ENCODE measurements around the gene PLEKHH1. TPM values are rescaled to one million over a fixed set of nuclear protein-coding genes. Genes with fewer than 3 reads are reported as not detected.

PLEKHH1 gene
- total and polyA plus RNA-seq, 4 experiments from 2014 or later: 0.22 to 1.1 (median 0.41) TPM; not detected in 1

GRCh38 chr14:67505254-67505653, 27.8 kb upstream of the PLEKHH1 start:
- H3K36me3 ChIP-seq (ENCODE audit: insufficient read depth, low read length): no peaks in the 10 kb centered on the region
- POLR2A ChIA-PET (ENCODE audit: partially characterized antibody): interaction anchor here (1.0 kb wide), 1 partner anchor 12 kb away, joined by 3 read pairs; no protein-coding TSS in a partner anchor
- H3K36me3 Mint-ChIP-seq: peaks cover 0 to 4% of the 10 kb centered on the region in 2 donors
- H3K9me3 ChIP-seq (ENCODE audit: control insufficient read depth in 1 of 2, low read length in 2 of 2): no peaks in the 10 kb centered on the region
- no peaks in the 10 kb centered on the region for H3K27me3 Mint-ChIP-seq
- CTCF ChIA-PET (ENCODE audit: partially characterized antibody): interaction anchor here (1.3 to 1.5 kb wide), 2 partner anchors 9 to 78 kb away, joined by 3 to 4 read pairs; no protein-coding TSS in a partner anchor
- no peak overlapping the region for H3K4me3 ChIP-seq (ENCODE audit: low read length in 2 of 2)
- H3K27ac ChIP-seq (ENCODE audit: low read depth, low read length): no peak overlapping the region
- H3K27me3 ChIP-seq (ENCODE audit: insufficient read depth, low read length): no peaks in the 10 kb centered on the region
- peak overlapping the region in 2 of 7 donors; percentile 46 to 53 for H3K27ac Mint-ChIP-seq
- intact Hi-C loops (cut with micrococcal nuclease): no loop called here
- H3K4me1 Mint-ChIP-seq: peaks cover 0 to 5% (median 0%) of the 10 kb centered on the region in 4 donors
- H3K4me1 ChIP-seq (ENCODE audit: insufficient read depth, low read length): no peaks in the 10 kb centered on the region
- DNase-seq: no peak
- H3K9me3 Mint-ChIP-seq: no peaks in the 10 kb centered on the region
- no peak overlapping the region for H3K4me3 Mint-ChIP-seq

DNA sequence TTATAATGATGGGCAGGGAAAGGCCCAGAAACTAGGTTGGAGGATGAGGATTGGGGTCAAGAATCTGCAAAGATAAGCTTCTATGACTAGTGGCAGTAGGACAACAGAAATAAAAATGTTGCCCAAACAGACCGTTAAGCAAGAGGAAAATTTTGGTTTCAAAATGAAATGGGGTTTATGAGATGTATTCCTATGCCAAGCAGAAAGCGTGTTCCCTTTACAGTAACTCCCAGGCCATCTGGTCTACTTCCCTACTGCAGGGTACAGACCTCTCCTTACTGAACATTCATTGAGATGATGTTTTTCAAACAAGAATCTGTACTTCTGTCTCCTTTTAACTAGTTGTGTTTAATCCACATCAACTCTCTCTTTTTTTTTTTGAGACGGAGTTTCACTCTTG, 24.1 kb upstream of the PLEKHH1 start:
- Histone ChIP-seq H3K36me3 (ENCODE audit: insufficient read depth, low read length) (no peaks in the 10 kb centered on the region), H3K9me3 (ENCODE audit: control insufficient read depth in 1 of 2, low read length in 2 of 2) (no peaks in the 10 kb centered on the region), H3K4me3 (ENCODE audit: low read length in 2 of 2) (no peak overlapping the region), H3K27ac (ENCODE audit: low read depth, low read length) (no peak overlapping the region), H3K4me1 (ENCODE audit: insufficient read depth, low read length) (peaks cover 9% of the 10 kb centered on the region), H3K27me3 (ENCODE audit: insufficient read depth, low read length) (no peaks in the 10 kb centered on the region)
- H3K36me3 Mint-ChIP-seq: peaks cover 0 to 2% of the 10 kb centered on the region in 2 donors
- H3K4me3 Mint-ChIP-seq: no peak overlapping the region
- peaks cover 6 to 13% (median 11%) of the 10 kb centered on the region in 4 donors for H3K4me1 Mint-ChIP-seq
- no peak for DNase-seq
- H3K9me3 Mint-ChIP-seq: no peaks in the 10 kb centered on the region
- POLR2A ChIA-PET (ENCODE audit: partially characterized antibody): interaction anchor here (1.2 kb wide), 1 partner anchor 21 kb away, joined by 4 read pairs; no protein-coding TSS in a partner anchor
- no peaks in the 10 kb centered on the region for H3K27me3 Mint-ChIP-seq
- CTCF ChIA-PET (ENCODE audit: partially characterized antibody): interaction anchor here (1.1 to 2.6 kb wide), 2 partner anchors 18 to 82 kb away, joined by 4 to 18 read pairs; no protein-coding TSS in a partner anchor
- intact Hi-C loops (cut with micrococcal nuclease): no loop called here
- H3K27ac Mint-ChIP-seq: peak overlapping the region in 1 of 7 donors; percentile 12

DNA sequence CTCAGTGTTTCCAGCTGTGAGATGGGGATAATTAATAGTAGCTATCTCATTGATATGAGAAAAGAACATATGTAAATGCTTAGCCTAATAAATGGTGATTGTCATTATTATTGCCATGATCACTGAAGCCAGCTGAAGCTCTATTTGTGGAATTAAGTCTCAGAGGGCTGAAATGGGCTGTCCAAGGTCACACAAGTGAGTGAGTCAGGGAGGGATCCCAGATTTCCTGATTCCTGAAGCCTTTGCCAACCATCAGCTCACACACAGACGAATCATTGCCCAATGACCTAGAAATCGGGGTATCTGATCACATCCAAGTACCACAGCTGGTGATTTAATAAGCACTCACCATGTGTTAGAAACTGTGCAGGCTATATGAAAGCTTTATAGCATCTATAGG, 23.0 kb upstream of the PLEKHH1 start:
- CTCF ChIA-PET (ENCODE audit: partially characterized antibody): interaction anchor here (1.1 to 2.6 kb wide), 3 partner anchors 17 to 109 kb away, joined by 4 to 18 read pairs (median 4); partner anchors contain the start of gene ARG2
- no peak overlapping the region for H3K4me3 ChIP-seq (ENCODE audit: low read length in 2 of 2)
- no peak for DNase-seq
- H3K4me3 Mint-ChIP-seq: no peak overlapping the region
- H3K27ac Mint-ChIP-seq: peak overlapping the region in 2 of 7 donors; percentile 23 to 45
- H3K27me3 Mint-ChIP-seq: no peaks in the 10 kb centered on the region
- H3K9me3 Mint-ChIP-seq: no peaks in the 10 kb centered on the region
- no peaks in the 10 kb centered on the region for H3K36me3 ChIP-seq (ENCODE audit: insufficient read depth, low read length)
- POLR2A ChIA-PET (ENCODE audit: partially characterized antibody): interaction anchor here (0.6 to 1.8 kb wide), 2 partner anchors 22 to 1723 kb away, joined by 3 to 4 read pairs; partner anchors contain the start of gene TMEM229B
- no peak overlapping the region for H3K27ac ChIP-seq (ENCODE audit: low read depth, low read length)
- peaks cover 0 to 4% of the 10 kb centered on the region in 2 donors for H3K36me3 Mint-ChIP-seq
- H3K4me1 ChIP-seq (ENCODE audit: insufficient read depth, low read length): peaks cover 16% of the 10 kb centered on the region
- H3K27me3 ChIP-seq (ENCODE audit: insufficient read depth, low read length): no peaks in the 10 kb centered on the region
- intact Hi-C loops (cut with micrococcal nuclease): no loop called here
- no peaks in the 10 kb centered on the region for H3K9me3 ChIP-seq (ENCODE audit: control insufficient read depth in 1 of 2, low read length in 2 of 2)
- H3K4me1 Mint-ChIP-seq: peaks cover 9 to 21% (median 15%) of the 10 kb centered on the region in 4 donors

- intact Hi-C loops (cut with micrococcal nuclease): no loop called here
- H3K27ac ChIP-seq (ENCODE audit: low read depth, low read length): no peak overlapping the region
- H3K4me1 Mint-ChIP-seq: peaks cover 9 to 25% (median 18%) of the 10 kb centered on the region in 4 donors
- ChIA-PET POLR2A (ENCODE audit: partially characterized antibody) (interaction anchor here (1.8 kb wide), 1 partner anchor 23 kb away, joined by 4 read pairs; the partner anchor contains the start of gene TMEM229B), CTCF (ENCODE audit: partially characterized antibody) (interaction anchor here (1.2 to 2.6 kb wide), 2 partner anchors 17 to 108 kb away, joined by 4 to 18 read pairs; partner anchors contain the start of gene ARG2)
- H3K4me3 Mint-ChIP-seq: peak overlapping the region in 1 of 8 donors; percentile 25
- no peaks in the 10 kb centered on the region for H3K36me3 ChIP-seq (ENCODE audit: insufficient read depth, low read length)
- peak overlapping the region in 5 of 7 donors; percentile 23 to 43 (median 29) for H3K27ac Mint-ChIP-seq
- H3K27me3 Mint-ChIP-seq: no peaks in the 10 kb centered on the region
- H3K9me3 ChIP-seq (ENCODE audit: control insufficient read depth in 1 of 2, low read length in 2 of 2): no peaks in the 10 kb centered on the region
- no peaks in the 10 kb centered on the region for H3K9me3 Mint-ChIP-seq
- no peaks in the 10 kb centered on the region for H3K27me3 ChIP-seq (ENCODE audit: insufficient read depth, low read length)
- peaks cover 21% of the 10 kb centered on the region for H3K4me1 ChIP-seq (ENCODE audit: insufficient read depth, low read length)
- DNase-seq: no peak
- peaks cover 0 to 4% of the 10 kb centered on the region in 2 donors for H3K36me3 Mint-ChIP-seq
- no peak overlapping the region for H3K4me3 ChIP-seq (ENCODE audit: low read length in 2 of 2)
Observed at GRCh38 chr14:67510836-67511235, 22.3 kb upstream of the PLEKHH1 start.

DNA sequence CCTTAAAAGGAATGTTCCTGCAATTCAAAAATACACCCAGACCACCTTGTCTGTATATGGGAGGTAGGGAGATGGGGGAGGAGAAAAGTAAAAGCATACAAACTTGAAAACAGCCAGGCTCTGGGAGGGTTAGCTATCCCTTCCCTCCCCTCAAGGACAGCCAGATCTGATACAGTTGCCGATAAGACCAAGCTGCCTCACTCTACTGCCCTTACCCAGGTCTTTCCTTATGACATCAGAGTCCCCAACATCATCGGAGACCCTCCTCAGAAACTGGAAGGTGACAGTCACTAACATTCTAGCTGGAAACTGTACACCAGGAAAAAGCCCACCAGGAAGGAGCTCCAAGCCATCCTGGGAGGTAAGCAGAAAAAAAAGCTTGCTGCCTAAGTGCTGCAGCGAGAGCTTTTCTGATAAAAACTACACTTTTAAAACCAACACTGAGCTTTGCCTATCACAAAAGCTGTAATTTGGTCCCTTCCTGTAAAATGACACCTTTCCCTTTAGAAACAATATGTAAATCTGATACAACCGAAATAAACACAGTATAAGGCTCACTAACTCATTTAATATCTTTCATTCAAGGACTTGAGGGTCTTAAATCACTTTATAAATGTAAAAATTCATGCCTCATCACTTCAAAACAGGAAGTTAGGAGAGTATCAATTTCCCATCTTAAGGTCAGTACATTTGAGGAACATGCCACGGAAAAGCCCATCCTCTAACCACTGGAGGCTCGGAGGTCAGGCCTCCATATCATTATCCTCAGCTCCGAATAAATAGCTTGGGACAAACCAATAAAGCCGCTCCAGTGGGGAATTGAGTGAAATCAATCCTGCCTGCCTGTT, 20.4 kb upstream of the PLEKHH1 start:
- Histone ChIP-seq H3K4me1 (ENCODE audit: insufficient read depth, low read length) (peaks cover 25% of the 10 kb centered on the region), H3K4me3 (ENCODE audit: low read length in 2 of 2) (no peak overlapping the region), H3K36me3 (ENCODE audit: insufficient read depth, low read length) (no peaks in the 10 kb centered on the region), H3K9me3 (ENCODE audit: control insufficient read depth in 1 of 2, low read length in 2 of 2) (no peaks in the 10 kb centered on the region), H3K27me3 (ENCODE audit: insufficient read depth, low read length) (no peaks in the 10 kb centered on the region), H3K27ac (ENCODE audit: low read depth, low read length) (no peak overlapping the region)
- Mint-ChIP-seq H3K36me3 (peaks cover 0 to 4% of the 10 kb centered on the region in 2 donors), H3K4me3 (peak overlapping the region in 3 of 8 donors; percentile 3 to 47 (median 46)), H3K4me1 (peaks cover 13 to 36% (median 26%) of the 10 kb centered on the region in 4 donors), H3K27ac (peak overlapping the region; percentile 32 to 94 (median 86)), H3K27me3 (no peaks in the 10 kb centered on the region), H3K9me3 (no peaks in the 10 kb centered on the region)
- POLR2A ChIA-PET (ENCODE audit: partially characterized antibody): interaction anchor here (1.8 to 6.6 kb wide), 2 partner anchors 21 to 25 kb away, joined by 5 to 51 read pairs; partner anchors contain the start of genes PLEKHH1 and TMEM229B
- intact Hi-C loops (cut with micrococcal nuclease): no loop called here
- no peak for DNase-seq
- CTCF ChIA-PET (ENCODE audit: partially characterized antibody): interaction anchor here (1.2 to 2.8 kb wide), 7 partner anchors 10 to 87 kb away, joined by 4 to 12 read pairs (median 7); partner anchors contain the start of genes PIGH and TMEM229B

DNA sequence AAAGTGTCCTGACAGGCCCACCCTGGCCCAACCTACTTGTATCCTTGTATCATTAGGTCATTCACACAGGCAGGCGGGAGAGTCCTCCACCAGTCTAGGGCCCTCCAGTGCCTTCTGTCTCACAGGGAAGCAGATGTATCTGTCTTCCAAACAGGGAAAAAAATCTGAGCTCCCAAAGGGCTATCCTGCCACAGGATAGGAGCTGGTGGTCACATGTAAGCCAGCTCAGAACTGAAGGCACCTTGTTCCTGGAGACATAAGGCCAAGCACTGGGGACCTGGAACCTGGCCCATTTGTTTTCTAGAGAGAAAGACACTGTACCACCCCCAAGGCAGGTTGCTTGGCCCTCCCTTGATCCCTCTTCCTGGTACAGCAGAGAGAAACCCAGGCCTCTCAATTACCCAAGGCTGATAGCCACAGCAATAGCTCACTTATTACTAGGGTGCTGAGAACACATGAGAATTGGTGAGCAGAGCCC, 19.4 kb upstream of the PLEKHH1 start:
- Histone ChIP-seq H3K36me3 (ENCODE audit: insufficient read depth, low read length) (no peaks in the 10 kb centered on the region), H3K4me1 (ENCODE audit: insufficient read depth, low read length) (peaks cover 25% of the 10 kb centered on the region), H3K27ac (ENCODE audit: low read depth, low read length) (peak overlapping the region; percentile 68), H3K9me3 (ENCODE audit: control insufficient read depth in 1 of 2, low read length in 2 of 2) (no peaks in the 10 kb centered on the region), H3K27me3 (ENCODE audit: insufficient read depth, low read length) (no peaks in the 10 kb centered on the region), H3K4me3 (ENCODE audit: low read length in 2 of 2) (peak overlapping the region in 1 of 2 donors; percentile 56)
- H3K4me3 Mint-ChIP-seq: peak overlapping the region; percentile 90 to 97 (median 94)
- intact Hi-C loops (cut with micrococcal nuclease): no loop called here
- peak overlapping the region; percentile 70 to 94 (median 86) for H3K27ac Mint-ChIP-seq
- no peaks in the 10 kb centered on the region for H3K9me3 Mint-ChIP-seq
- H3K36me3 Mint-ChIP-seq: peaks cover 0 to 4% of the 10 kb centered on the region in 2 donors
- H3K27me3 Mint-ChIP-seq: no peaks in the 10 kb centered on the region
- DNase-seq: no peak
- peaks cover 13 to 36% (median 24%) of the 10 kb centered on the region in 4 donors for H3K4me1 Mint-ChIP-seq
- ChIA-PET CTCF (ENCODE audit: partially characterized antibody) (interaction anchor here (1.2 to 2.8 kb wide), 7 partner anchors 9 to 87 kb away, joined by 4 to 12 read pairs (median 7); partner anchors contain the start of genes PIGH and TMEM229B), POLR2A (ENCODE audit: partially characterized antibody) (interaction anchor here (1.5 to 6.6 kb wide), 3 partner anchors 20 to 87 kb away, joined by 5 to 51 read pairs (median 5); partner anchors contain the start of genes PIGH, PLEKHH1 and TMEM229B)
